ENCODE data around the gene CBARP. TPM values are rescaled to one million over a fixed set of nuclear protein-coding genes. Genes with fewer than 3 reads are reported as not detected.
A peak's percentile ranks its signal among the peaks of the same experiment; 100 is the strongest.

The CBARP gene
- total and polyA plus RNA-seq, 9 of the 15 experiments (the other 6 are each of a cell fraction or from before 2014, with no cell fraction given) = 0.03 to 8.9 (median 1.2) TPM; not detected in 1

GRCh38 chr19:1252821-1253513, 15.2 kb upstream of the CBARP start (continued):
- TF ChIP-seq ZMIZ1 (IDR thresholded peaks at IDR 0.05; ENCODE audit: low read depth in 2 of 2, low read length in 2 of 2) (0 out of 4 replicates have a peak, but pooled peaks of 1 of the 2 experiments have one; percentile 16), ZNF79 (CRISPR knock-in tag; IDR thresholded peaks at IDR 0.05; ENCODE audit: low read depth) (no peak), KDM2B (CRISPR knock-in tag; IDR thresholded peaks at IDR 0.05) (no peak), NRF1 (conservative IDR thresholded peaks at IDR 0.05 in 1 of 2, IDR thresholded peaks at IDR 0.05 in 1 of 2) (peak; percentile 31 to 50; a peak in 3 of 4 replicates), RHOXF2B (CRISPR knock-in tag; conservative IDR thresholded peaks at IDR 0.05) (no peak), SMARCE1 (IDR thresholded peaks at IDR 0.05) (peak; percentile 85), MIER1 (IDR thresholded peaks at IDR 0.05; ENCODE audit: low read depth) (no peak), TFAM (CRISPR knock-in tag; conservative IDR thresholded peaks at IDR 0.05) (no peak), CREM (IDR thresholded peaks at IDR 0.05; ENCODE audit: low read depth) (peak; percentile 11; the same call in 1 of the 2 replicates), PREB (CRISPR knock-in tag; IDR thresholded peaks at IDR 0.05) (no peak), DPF2 (IDR thresholded peaks at IDR 0.05) (0 out of 2 replicates have a peak, but pooled peaks have one; percentile 83)
- TF ChIP-seq, protein P1, sequence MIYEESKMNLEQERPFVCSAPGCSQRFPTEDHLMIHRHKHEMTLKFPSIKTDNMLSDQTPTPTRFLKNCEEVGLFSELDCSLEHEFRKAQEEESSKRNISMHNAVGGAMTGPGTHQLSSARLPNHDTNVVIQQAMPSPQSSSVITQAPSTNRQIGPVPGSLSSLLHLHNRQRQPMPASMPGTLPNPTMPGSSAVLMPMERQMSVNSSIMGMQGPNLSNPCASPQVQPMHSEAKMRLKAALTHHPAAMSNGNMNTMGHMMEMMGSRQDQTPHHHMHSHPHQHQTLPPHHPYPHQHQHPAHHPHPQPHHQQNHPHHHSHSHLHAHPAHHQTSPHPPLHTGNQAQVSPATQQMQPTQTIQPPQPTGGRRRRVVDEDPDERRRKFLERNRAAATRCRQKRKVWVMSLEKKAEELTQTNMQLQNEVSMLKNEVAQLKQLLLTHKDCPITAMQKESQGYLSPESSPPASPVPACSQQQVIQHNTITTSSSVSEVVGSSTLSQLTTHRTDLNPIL (CRISPR knock-in tag; IDR thresholded peaks at IDR 0.05) = no peak
- TF ChIP-seq, protein P2, sequence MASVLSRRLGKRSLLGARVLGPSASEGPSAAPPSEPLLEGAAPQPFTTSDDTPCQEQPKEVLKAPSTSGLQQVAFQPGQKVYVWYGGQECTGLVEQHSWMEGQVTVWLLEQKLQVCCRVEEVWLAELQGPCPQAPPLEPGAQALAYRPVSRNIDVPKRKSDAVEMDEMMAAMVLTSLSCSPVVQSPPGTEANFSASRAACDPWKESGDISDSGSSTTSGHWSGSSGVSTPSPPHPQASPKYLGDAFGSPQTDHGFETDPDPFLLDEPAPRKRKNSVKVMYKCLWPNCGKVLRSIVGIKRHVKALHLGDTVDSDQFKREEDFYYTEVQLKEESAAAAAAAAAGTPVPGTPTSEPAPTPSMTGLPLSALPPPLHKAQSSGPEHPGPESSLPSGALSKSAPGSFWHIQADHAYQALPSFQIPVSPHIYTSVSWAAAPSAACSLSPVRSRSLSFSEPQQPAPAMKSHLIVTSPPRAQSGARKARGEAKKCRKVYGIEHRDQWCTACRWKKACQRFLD (CRISPR knock-in tag; IDR thresholded peaks at IDR 0.05) = peak; percentile 36; the same call in 1 of the 2 replicates
- TF ChIP-seq, protein P3, sequence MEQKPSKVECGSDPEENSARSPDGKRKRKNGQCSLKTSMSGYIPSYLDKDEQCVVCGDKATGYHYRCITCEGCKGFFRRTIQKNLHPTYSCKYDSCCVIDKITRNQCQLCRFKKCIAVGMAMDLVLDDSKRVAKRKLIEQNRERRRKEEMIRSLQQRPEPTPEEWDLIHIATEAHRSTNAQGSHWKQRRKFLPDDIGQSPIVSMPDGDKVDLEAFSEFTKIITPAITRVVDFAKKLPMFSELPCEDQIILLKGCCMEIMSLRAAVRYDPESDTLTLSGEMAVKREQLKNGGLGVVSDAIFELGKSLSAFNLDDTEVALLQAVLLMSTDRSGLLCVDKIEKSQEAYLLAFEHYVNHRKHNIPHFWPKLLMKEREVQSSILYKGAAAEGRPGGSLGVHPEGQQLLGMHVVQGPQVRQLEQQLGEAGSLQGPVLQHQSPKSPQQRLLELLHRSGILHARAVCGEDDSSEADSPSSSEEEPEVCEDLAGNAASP (IDR thresholded peaks at IDR 0.05) = no peak
- TF ChIP-seq, protein P4, sequence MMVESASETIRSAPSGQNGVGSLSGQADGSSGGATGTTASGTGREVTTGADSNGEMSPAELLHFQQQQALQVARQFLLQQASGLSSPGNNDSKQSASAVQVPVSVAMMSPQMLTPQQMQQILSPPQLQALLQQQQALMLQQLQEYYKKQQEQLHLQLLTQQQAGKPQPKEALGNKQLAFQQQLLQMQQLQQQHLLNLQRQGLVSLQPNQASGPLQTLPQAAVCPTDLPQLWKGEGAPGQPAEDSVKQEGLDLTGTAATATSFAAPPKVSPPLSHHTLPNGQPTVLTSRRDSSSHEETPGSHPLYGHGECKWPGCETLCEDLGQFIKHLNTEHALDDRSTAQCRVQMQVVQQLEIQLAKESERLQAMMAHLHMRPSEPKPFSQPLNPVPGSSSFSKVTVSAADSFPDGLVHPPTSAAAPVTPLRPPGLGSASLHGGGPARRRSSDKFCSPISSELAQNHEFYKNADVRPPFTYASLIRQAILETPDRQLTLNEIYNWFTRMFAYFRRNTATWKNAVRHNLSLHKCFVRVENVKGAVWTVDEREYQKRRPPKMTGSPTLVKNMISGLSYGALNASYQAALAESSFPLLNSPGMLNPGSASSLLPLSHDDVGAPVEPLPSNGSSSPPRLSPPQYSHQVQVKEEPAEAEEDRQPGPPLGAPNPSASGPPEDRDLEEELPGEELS (CRISPR knock-in tag; IDR thresholded peaks at IDR 0.05; ENCODE audit: borderline replicate concordance) = no peak

All from K562 (cell line).